HepG2 (cell line): ENCODE data around the gene AKR1E2.

ENCODE experiments used
- HBP1 ChIP-seq: IDR thresholded peaks from 2 replicates; pipeline ENCODE4 v1.6.1; 2016; ENCODE audit warnings: low read depth, control low read depth
- JUNB ChIP-seq: sonication (generic); formaldehyde crosslinking; IDR thresholded peaks from 2 replicates; pipeline ENCODE4 v1.8.0; 2022; ENCODE audit warnings: missing genetic modification reagents, mild to moderate bottlenecking, borderline replicate concordance
- PAX8 ChIP-seq: sonication (generic); formaldehyde crosslinking; IDR thresholded peaks from 2 replicates; pipeline ENCODE4 v1.8.0; 2022; ENCODE audit warnings: mild to moderate bottlenecking, missing genetic modification reagents, borderline replicate concordance
- ZNF569 ChIP-seq: sonication (generic); formaldehyde crosslinking; IDR thresholded peaks from 2 replicates; pipeline ENCODE4 v1.5.0; 2020; ENCODE audit warnings: mild to moderate bottlenecking, missing genetic modification reagents, moderate library complexity, borderline replicate concordance

- TF ChIP-seq ZNF569 (CRISPR knock-in tag) (no peak), HBP1 (CRISPR knock-in tag) (no peak), PAX8 (CRISPR knock-in tag) (no peak), JUNB (no peak)
Measured at GRCh38 chr10:4847561-4848355, 21.8 kb downstream of the AKR1E2 start.
